GM21526 (cell line): ENCODE measurements around the gene MEP1B.
"Not testable (repeated sequence)": the region's sequence is repeated elsewhere in the genome, so short reads cannot be mapped to it uniquely, and the experiment has no call there.

ENCODE experiments used
- ATAC-seq: cut with Tn5 transposase; IDR thresholded peaks from one replicate; pipeline ENCODE4 v1.9.1; 2021; ENCODE audit warnings: moderate library complexity; ENCODE audit not compliant: unreplicated experiment, low FRiP score

MEP1B gene

GRCh38 chr18:32189790-32190189 lies at the start of gene MEP1B:
TSS of gene MEP1B (plus strand) at chr18:32190039. CDS start at chr18:32190071, 32 bp downstream.
- ATAC-seq, result no peak

GRCh38 chr18:32148185-32148870 lies 41.5 kb upstream of the MEP1B start:
- no peak for ATAC-seq

GRCh38 chr18:32152705-32153448 lies 37.0 kb upstream of the MEP1B start:
- peak; percentile 86 for ATAC-seq

- no peak for ATAC-seq
Measured at GRCh38 chr18:32156855-32157254, 33.0 kb upstream of the MEP1B start.

GRCh38 chr18:32157580-32157979 lies 32.3 kb upstream of the MEP1B start:
- ATAC-seq, result no peak

GRCh38 chr18:32158108-32158624 lies 31.7 kb upstream of the MEP1B start:
- peak; percentile 91 for ATAC-seq

GRCh38 chr18:32158631-32159030 lies 31.2 kb upstream of the MEP1B start:
- not testable (repeated sequence) for ATAC-seq

- no peak for ATAC-seq
Measured at GRCh38 chr18:32160547-32160946, 29.3 kb upstream of the MEP1B start.

GRCh38 chr18:32167980-32168730 lies 21.7 kb upstream of the MEP1B start:
- no peak for ATAC-seq

- no peak for ATAC-seq
Measured at GRCh38 chr18:32173654-32174053, 16.2 kb upstream of the MEP1B start.

- ATAC-seq, result no peak
Measured at GRCh38 chr18:32174719-32175118, 15.1 kb upstream of the MEP1B start.

GRCh38 chr18:32175265-32175664 lies 14.6 kb upstream of the MEP1B start:
- ATAC-seq, result no peak

GRCh38 chr18:32176745-32177144 lies 13.1 kb upstream of the MEP1B start:
- not testable (repeated sequence) for ATAC-seq

GRCh38 chr18:32177530-32177929 lies 12.3 kb upstream of the MEP1B start:
- no peak for ATAC-seq

GRCh38 chr18:32183503-32183902 lies 6.3 kb upstream of the MEP1B start:
- no peak for ATAC-seq

- no peak for ATAC-seq
Measured at GRCh38 chr18:32190209-32190608, 370 bp downstream of the MEP1B start.

- ATAC-seq, result no peak
Measured at GRCh38 chr18:32195881-32196815, 6.3 kb downstream of the MEP1B start.

- ATAC-seq, result no peak
Measured at GRCh38 chr18:32200766-32201165, 10.9 kb downstream of the MEP1B start.

GRCh38 chr18:32201948-32202672 lies 12.3 kb downstream of the MEP1B start:
- ATAC-seq, result no peak
